Stimulated activated naive CD4-positive, alpha-beta T cell treated with Interleukin-2 at 50 U/mL for 16 hours (primary cell): ENCODE data around the gene PRKACA.

Source experiments
- DNase-seq: peaks from one replicate; lab custom pipeline; 2025; lab: John Stamatoyannopoulos, UW

PRKACA gene

GRCh38 chr19:14117668-14118164 lies at the start of gene PRKACA:
PRKACA (minus strand) TSS chr19:14117762; CDS start chr19:14117547, 215 bp downstream.
- peak; percentile 99 for DNase-seq

GRCh38 chr19:14166999-14167575 lies 49.5 kb upstream of the PRKACA start:
- no peak for DNase-seq

- DNase-seq, result no peak
Measured at GRCh38 chr19:14165990-14166830, 48.6 kb upstream of the PRKACA start.

GRCh38 chr19:14164724-14165493 lies 47.3 kb upstream of the PRKACA start:
- DNase-seq, result no peak

- no peak for DNase-seq
Measured at GRCh38 chr19:14164082-14164481, 46.5 kb upstream of the PRKACA start.

- no peak for DNase-seq
Measured at GRCh38 chr19:14162871-14163297, 45.3 kb upstream of the PRKACA start.

GRCh38 chr19:14161305-14161704 lies 43.7 kb upstream of the PRKACA start:
- DNase-seq, result no peak

- no peak for DNase-seq
Measured at GRCh38 chr19:14160017-14160703, 42.6 kb upstream of the PRKACA start.

GRCh38 chr19:14159059-14159458 lies 41.5 kb upstream of the PRKACA start:
- DNase-seq, result no peak

GRCh38 chr19:14158276-14159023 lies 40.9 kb upstream of the PRKACA start:
- no peak for DNase-seq

- DNase-seq, result no peak
Measured at GRCh38 chr19:14156971-14157717, 39.6 kb upstream of the PRKACA start.

GRCh38 chr19:14156122-14156521 lies 38.6 kb upstream of the PRKACA start:
- DNase-seq, result no peak

- DNase-seq, result no peak
Measured at GRCh38 chr19:14155371-14155770, 37.8 kb upstream of the PRKACA start.

- DNase-seq, result no peak
Measured at GRCh38 chr19:14152713-14153112, 35.2 kb upstream of the PRKACA start.

- no peak for DNase-seq
Measured at GRCh38 chr19:14150770-14151661, 33.5 kb upstream of the PRKACA start.

- DNase-seq, result no peak
Measured at GRCh38 chr19:14150041-14150769, 32.6 kb upstream of the PRKACA start.

GRCh38 chr19:14149509-14149994 lies 32.0 kb upstream of the PRKACA start:
- peak; percentile 32 for DNase-seq

- DNase-seq, result no peak
Measured at GRCh38 chr19:14148751-14149410, 31.3 kb upstream of the PRKACA start.
